Cardiac fibroblast (primary cell): Measurements from ENCODE around the gene DOK3.
A peak's percentile ranks its signal among the peaks of the same experiment; 100 is the strongest.

Experiments
- DNase-seq, 2 donors: peaks; one replicate each; pipeline versions ENCODE4 v3.0.0 to v3.0.0-alpha.2; 2010; ENCODE audit warnings: low read depth in 2 of 2
- H3K4me3 ChIP-seq, 2 donors: replicated peaks in 1 of 2; 1 replicate in 1 of 2; 2 replicates in 1 of 2; pipeline ENCODE4 v1.5.1; 2011; ENCODE audit warnings: low read depth in 2 of 2, low read length in 2 of 2, mild to moderate bottlenecking in 2 of 2, moderate library complexity in 1 of 2
- TF ChIP-seq, protein P1 (sequence below): IDR thresholded peaks from one replicate; pipeline ENCODE4 v1.5.1; 2011; ENCODE audit warnings: low read depth, mild to moderate bottlenecking, low read length, inconsistent platforms

Gene DOK3

DNA sequence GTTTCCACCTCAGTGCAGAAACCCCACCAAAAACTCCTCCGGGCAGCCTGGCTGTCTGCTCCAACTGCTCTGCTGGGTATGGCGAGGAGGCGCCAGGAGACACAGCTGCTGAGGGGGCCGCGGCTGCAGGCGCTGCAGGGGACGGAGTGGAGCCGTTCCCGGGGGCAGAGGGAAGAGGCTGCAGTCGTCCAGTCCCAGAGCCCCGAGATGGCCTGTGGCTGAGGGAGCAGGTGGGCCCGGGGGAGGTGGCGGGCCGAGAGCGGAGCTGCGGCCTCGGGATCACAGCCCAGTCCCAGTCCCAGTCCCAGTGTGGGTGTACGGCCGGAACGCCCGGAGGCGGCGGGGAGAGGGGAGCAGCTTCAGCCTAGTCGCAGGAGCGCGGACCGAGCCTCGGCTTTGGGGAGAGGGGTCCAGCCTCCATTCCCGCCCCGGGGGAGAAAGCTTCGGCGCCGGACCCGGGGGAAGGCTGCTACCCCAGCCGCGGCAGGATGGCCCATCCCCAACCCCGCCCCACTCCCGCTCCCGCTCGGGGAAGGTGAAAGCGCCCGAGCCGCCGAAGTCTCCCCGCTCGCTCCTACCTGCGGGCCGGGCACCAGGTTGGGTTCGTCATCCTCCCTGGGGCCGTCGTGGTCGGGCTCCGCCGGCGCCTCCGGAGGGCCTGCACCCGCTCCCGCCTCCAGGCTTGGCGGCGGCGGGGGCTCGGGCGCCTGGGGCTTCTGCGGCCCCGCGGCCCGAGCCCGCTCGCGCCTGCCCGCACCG lies 44.2 kb upstream of the DOK3 start:
- H3K4me3 ChIP-seq = peak overlapping the region; percentile 86 to 93
- TF ChIP-seq, protein P1, sequence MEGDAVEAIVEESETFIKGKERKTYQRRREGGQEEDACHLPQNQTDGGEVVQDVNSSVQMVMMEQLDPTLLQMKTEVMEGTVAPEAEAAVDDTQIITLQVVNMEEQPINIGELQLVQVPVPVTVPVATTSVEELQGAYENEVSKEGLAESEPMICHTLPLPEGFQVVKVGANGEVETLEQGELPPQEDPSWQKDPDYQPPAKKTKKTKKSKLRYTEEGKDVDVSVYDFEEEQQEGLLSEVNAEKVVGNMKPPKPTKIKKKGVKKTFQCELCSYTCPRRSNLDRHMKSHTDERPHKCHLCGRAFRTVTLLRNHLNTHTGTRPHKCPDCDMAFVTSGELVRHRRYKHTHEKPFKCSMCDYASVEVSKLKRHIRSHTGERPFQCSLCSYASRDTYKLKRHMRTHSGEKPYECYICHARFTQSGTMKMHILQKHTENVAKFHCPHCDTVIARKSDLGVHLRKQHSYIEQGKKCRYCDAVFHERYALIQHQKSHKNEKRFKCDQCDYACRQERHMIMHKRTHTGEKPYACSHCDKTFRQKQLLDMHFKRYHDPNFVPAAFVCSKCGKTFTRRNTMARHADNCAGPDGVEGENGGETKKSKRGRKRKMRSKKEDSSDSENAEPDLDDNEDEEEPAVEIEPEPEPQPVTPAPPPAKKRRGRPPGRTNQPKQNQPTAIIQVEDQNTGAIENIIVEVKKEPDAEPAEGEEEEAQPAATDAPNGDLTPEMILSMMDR = no peak
- peak in 1 of 2 donors; percentile 11 for DNase-seq

DNA sequence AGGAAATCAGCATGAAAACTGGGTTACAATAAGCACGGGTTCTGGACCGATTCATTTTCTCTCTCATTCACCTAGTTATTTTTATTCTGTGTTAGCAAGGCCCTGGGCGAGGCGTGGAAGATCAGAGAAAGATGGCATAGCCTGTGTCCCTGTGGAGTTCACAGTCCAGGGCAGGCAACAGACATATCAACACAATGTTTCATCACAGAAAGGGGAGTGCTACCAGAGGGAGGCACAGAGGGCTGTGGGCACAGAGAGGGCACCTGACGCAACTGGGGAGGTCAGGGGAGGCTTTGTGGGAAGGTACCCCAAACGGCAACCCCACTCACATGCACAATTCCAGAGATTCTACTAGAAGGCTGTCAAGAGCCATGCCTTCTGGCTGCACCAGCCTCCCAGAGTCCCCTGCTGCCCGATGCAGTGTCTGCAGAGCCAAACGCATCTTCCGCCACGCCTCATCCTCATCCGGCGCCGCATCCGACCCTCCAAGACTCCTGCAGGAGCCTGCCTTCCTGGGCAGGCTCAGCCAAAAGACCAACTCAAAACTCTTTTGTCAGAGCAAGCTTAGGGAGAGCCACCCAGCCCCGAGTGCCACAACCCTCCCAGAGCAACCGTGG lies 43.3 kb upstream of the DOK3 start:
- TF ChIP-seq, protein P1 = no peak
- peak; percentile 28 to 39 for DNase-seq
- peak overlapping the region; percentile 86 to 93 for H3K4me3 ChIP-seq

DNA sequence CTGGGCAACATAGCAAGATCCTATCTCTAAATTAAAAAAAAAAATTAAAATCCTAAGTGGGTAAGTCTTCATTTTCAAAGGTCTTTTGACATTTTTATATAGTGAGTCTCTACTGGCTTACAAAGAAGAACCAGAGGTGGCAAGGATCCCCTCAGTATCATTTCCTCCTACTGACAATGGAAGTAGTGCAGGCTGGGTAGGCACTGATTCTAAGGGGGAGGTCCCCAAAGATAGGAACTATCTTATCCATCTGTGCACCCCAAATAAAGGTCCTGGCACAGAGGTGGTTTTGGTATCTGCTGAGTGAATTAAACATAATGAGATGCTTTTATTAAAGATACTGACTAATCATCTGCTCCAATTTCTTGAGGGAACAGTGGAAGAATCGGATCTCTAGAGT lies 40.5 kb upstream of the DOK3 start:
- no peak for DNase-seq
- TF ChIP-seq, protein P1 = no peak
- H3K4me3 ChIP-seq = no peak overlapping the region

- no peak overlapping the region for H3K4me3 ChIP-seq
- TF ChIP-seq, protein P1 = no peak
- DNase-seq = no peak
Measured at GRCh38 chr5:177548495-177548894, 38.9 kb upstream of the DOK3 start.

- no peak overlapping the region for H3K4me3 ChIP-seq
- TF ChIP-seq, protein P1 = no peak
- no peak for DNase-seq
Measured at GRCh38 chr5:177547736-177548135, 38.1 kb upstream of the DOK3 start.

- H3K4me3 ChIP-seq = no peak overlapping the region
- TF ChIP-seq, protein P1 = no peak
- DNase-seq = peak; percentile 97 to 99
Measured at GRCh38 chr5:177546258-177546741, 36.7 kb upstream of the DOK3 start.
